Neural progenitor cell (in vitro differentiated cells): ENCODE results near the gene C1QA. TPM values are rescaled to one million over a fixed set of nuclear protein-coding genes. Genes with fewer than 3 reads are reported as not detected.

Source experiments
- DNase-seq: peaks from one replicate; pipeline ENCODE4 v3.0.0-alpha.2; 2016; ENCODE audit warnings: low spot score
- H2AFZ ChIP-seq: fragments of 200-600 bp; sonication (generic); replicated peaks from 2 replicates; pipeline ENCODE4 v1.6.1; 2016; ENCODE audit warnings: antibody characterized with exemption
- H3F3A ChIP-seq: fragments of 200-600 bp; sonication (generic); 2 replicates; pipeline ENCODE4 v1.6.1; 2016; ENCODE audit warnings: antibody characterized with exemption, low read depth
- H3K27ac ChIP-seq: fragments of 200-600 bp; sonication (generic); 2 replicates; pipeline ENCODE4 v1.5.1; 2016; ENCODE audit warnings: mild to moderate bottlenecking
- H3K27me3 ChIP-seq: fragments of 200-600 bp; sonication (generic); 2 replicates; pipeline ENCODE4 v1.6.1; 2016; ENCODE audit warnings: mild to moderate bottlenecking, moderate library complexity
- H3K36me3 ChIP-seq: fragments of 200-600 bp; sonication (generic); 2 replicates; pipeline ENCODE4 v1.5.1; 2016
- H3K4me1 ChIP-seq: fragments of 200-600 bp; sonication (generic); 2 replicates; pipeline ENCODE4 v1.6.1; 2016; ENCODE audit warnings: mixed run types
- H3K4me2 ChIP-seq: fragments of 200-600 bp; sonication (generic); 2 replicates; pipeline ENCODE4 v1.6.1; 2016
- H3K4me3 ChIP-seq: fragments of 200-600 bp; sonication (generic); 2 replicates; pipeline ENCODE4 v1.5.1; 2016
- H3K79me2 ChIP-seq: fragments of 200-600 bp; sonication (generic); 2 replicates; pipeline ENCODE4 v1.6.1; 2016; ENCODE audit warnings: low read depth
- H3K9ac ChIP-seq: fragments of 200-600 bp; sonication (generic); 2 replicates; pipeline ENCODE4 v1.6.1; 2016
- H3K9me3 ChIP-seq: fragments of 200-600 bp; sonication (generic); 2 replicates; pipeline ENCODE4 v1.5.1; 2016; ENCODE audit warnings: low read depth
- H4K20me1 ChIP-seq: fragments of 200-600 bp; sonication (generic); 2 replicates; pipeline ENCODE4 v1.6.1; 2016; ENCODE audit warnings: low read depth
- H3K27ac Mint-ChIP-seq: 3 replicates; pipeline ENCODE4 v1.8.0; 2021; ENCODE audit warnings: mixed read lengths
- H3K27me3 Mint-ChIP-seq: 2 replicates; pipeline ENCODE4 v1.8.0; 2022; ENCODE audit warnings: low read depth, mild to moderate bottlenecking, inconsistent platforms, moderate library complexity, mixed read lengths; ENCODE audit not compliant: insufficient read depth
- H3K36me3 Mint-ChIP-seq: 3 replicates; pipeline ENCODE4 v1.8.0; 2021; ENCODE audit warnings: mixed read lengths
- H3K4me1 Mint-ChIP-seq: 3 replicates; pipeline ENCODE4 v1.8.0; 2021; ENCODE audit warnings: mixed read lengths
- H3K4me3 Mint-ChIP-seq: 3 replicates; pipeline ENCODE4 v1.8.0; 2021; ENCODE audit warnings: mild to moderate bottlenecking, moderate library complexity, mixed read lengths
- H3K9me3 Mint-ChIP-seq: 3 replicates; pipeline ENCODE4 v1.8.0; 2020; ENCODE audit warnings: mixed read lengths
- CTCF ChIP-seq: fragments of 200-600 bp; sonication (generic); IDR thresholded peaks from 2 replicates; pipeline ENCODE4 v1.5.1; 2017; ENCODE audit warnings: antibody characterized with exemption, mild to moderate bottlenecking
- EZH2 ChIP-seq: fragments of 200-600 bp; sonication (generic); IDR thresholded peaks from 2 replicates; pipeline ENCODE4 v1.6.1; 2017; ENCODE audit warnings: antibody characterized with exemption, mild to moderate bottlenecking, moderate library complexity
- EZH2phosphoT487 ChIP-seq: fragments of 200-600 bp; sonication (generic); IDR thresholded peaks from 2 replicates; pipeline ENCODE4 v1.6.1; 2017; ENCODE audit warnings: antibody characterized with exemption
- microRNA-seq: library from miRNA; unstranded; fragments of <30 nt; microRNA quantifications from one replicate; pipeline ENCODE4, GENCODE V29; 2016
- small RNA-seq: library from RNA; depleted of rRNA; stranded (forward); fragments of <200 nt; gene quantifications from one replicate; pipeline ENCODE3, GENCODE V24; 2015
- total RNA-seq: library from RNA; depleted of rRNA; stranded (reverse); fragments of >200 nt; gene quantifications from 2 replicates; pipeline ENCODE4 v1.2.3, GENCODE V29; 2015; ENCODE audit warnings: low replicate concordance

The C1QA gene
- total RNA-seq, 1 donor from 2014 or later = not detected

- Histone ChIP-seq H3K4me3 (no peak overlapping the region), H3K4me2 (no peak overlapping the region), H3K79me2 (no peaks in the 10 kb centered on the region), H2AFZ (no peak overlapping the region), H3K27ac (no peak overlapping the region), H3K9ac (no peak overlapping the region), H3K27me3 (no peaks in the 10 kb centered on the region), H4K20me1 (no peaks in the 10 kb centered on the region), H3K36me3 (no peaks in the 10 kb centered on the region), H3K4me1 (peaks cover 39% of the 10 kb centered on the region), H3F3A (peaks cover 5% of the 10 kb centered on the region), H3K9me3 (no peaks in the 10 kb centered on the region)
- Mint-ChIP-seq H3K36me3 (no peaks in the 10 kb centered on the region), H3K4me3 (no peak overlapping the region), H3K9me3 (no peaks in the 10 kb centered on the region), H3K4me1 (peaks cover 55% of the 10 kb centered on the region), H3K27me3 (peaks cover 14% of the 10 kb centered on the region), H3K27ac (no peak overlapping the region)
- DNase-seq = no peak
- no peak for TF ChIP-seq EZH2
- no peak for TF ChIP-seq EZH2phosphoT487
- no peak for TF ChIP-seq CTCF
These were observed 50.8 kb downstream of the C1QA start for GRCh38 chr1:22687191-22687590.

GRCh38 chr1:22688466-22688865, 52.0 kb downstream of the C1QA start:
- Histone ChIP-seq H2AFZ (no peak overlapping the region), H3K4me3 (no peak overlapping the region), H3K4me1 (peaks cover 39% of the 10 kb centered on the region), H3F3A (peaks cover 5% of the 10 kb centered on the region), H3K27ac (no peak overlapping the region), H3K9me3 (no peaks in the 10 kb centered on the region), H4K20me1 (no peaks in the 10 kb centered on the region), H3K79me2 (no peaks in the 10 kb centered on the region), H3K9ac (no peak overlapping the region), H3K36me3 (no peaks in the 10 kb centered on the region), H3K4me2 (no peak overlapping the region), H3K27me3 (no peaks in the 10 kb centered on the region)
- no peaks in the 10 kb centered on the region for H3K9me3 Mint-ChIP-seq
- H3K27me3 Mint-ChIP-seq = peaks cover 15% of the 10 kb centered on the region
- no peaks in the 10 kb centered on the region for H3K36me3 Mint-ChIP-seq
- DNase-seq = no peak
- H3K27ac Mint-ChIP-seq = no peak overlapping the region
- no peak overlapping the region for H3K4me3 Mint-ChIP-seq
- TF ChIP-seq CTCF = no peak
- TF ChIP-seq EZH2 = no peak
- TF ChIP-seq EZH2phosphoT487 = no peak
- peaks cover 55% of the 10 kb centered on the region for H3K4me1 Mint-ChIP-seq

Small RNAs within 50 kb of the gene (microRNA-seq; reads per million reads assigned to microRNA genes)
- gene MIR6127 = not detected

Small RNAs within 50 kb of the gene (small RNA-seq; reads per million reads assigned to genes)
- not detected for gene MIR6127

Other genes starting within 250 kb of the C1QA start
- 14.9 and 15.7 TPM in 2 replicates for gene ZBTB40, start 184.8 kb upstream of the C1QA start, total RNA-seq
- gene EPHA8, start 73.1 kb upstream of the C1QA start, total RNA-seq = 0.46 TPM in 1 of 2 replicates, not detected in the other
- not detected in 2 replicates for gene C1QC, start 7.0 kb downstream of the C1QA start, total RNA-seq
- not detected in 2 replicates for gene C1QB, start 16.6 kb downstream of the C1QA start, total RNA-seq
- gene EPHB2, start 74.2 kb downstream of the C1QA start, total RNA-seq = 38.3 and 80.2 TPM in 2 replicates